SK-N-DZ (cell line): ENCODE data around the gene RETREG1.
A peak's percentile ranks its signal among the peaks of the same experiment; 100 is the strongest.

Experiments
- DNase-seq: peaks from one replicate; pipeline ENCODE4 v3.0.0-alpha.2; 2015; ENCODE audit warnings: low spot score

RETREG1 gene

GRCh38 chr5:16582081-16582480, 34.7 kb downstream of the RETREG1 start:
- DNase-seq = no peak

- DNase-seq = no peak
Observed at GRCh38 chr5:16580382-16580781, 36.4 kb downstream of the RETREG1 start.

GRCh38 chr5:16579142-16579847, 37.5 kb downstream of the RETREG1 start:
- no peak for DNase-seq

DNA sequence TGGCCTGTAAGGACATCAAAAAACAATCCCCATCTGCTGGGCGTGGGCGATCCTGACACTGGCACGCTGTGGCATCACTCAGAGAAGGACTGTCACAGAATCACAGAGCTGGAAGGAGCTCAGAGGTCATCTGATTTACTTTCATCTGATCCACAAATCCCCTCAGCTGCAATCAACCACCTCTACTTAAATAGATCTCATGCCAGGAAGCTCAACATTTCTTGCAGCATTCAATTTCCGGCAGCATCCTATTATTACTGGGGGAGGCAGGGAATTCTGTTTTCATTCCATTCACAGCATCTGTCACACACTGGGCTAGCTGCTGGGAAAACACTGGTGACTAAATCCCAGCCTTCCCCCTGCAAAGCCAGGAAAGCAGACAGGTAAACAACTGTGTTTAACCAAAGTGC, 38.3 kb downstream of the RETREG1 start:
- no peak for DNase-seq

- no peak for DNase-seq
Observed at GRCh38 chr5:16577677-16578076, 39.1 kb downstream of the RETREG1 start.

DNA sequence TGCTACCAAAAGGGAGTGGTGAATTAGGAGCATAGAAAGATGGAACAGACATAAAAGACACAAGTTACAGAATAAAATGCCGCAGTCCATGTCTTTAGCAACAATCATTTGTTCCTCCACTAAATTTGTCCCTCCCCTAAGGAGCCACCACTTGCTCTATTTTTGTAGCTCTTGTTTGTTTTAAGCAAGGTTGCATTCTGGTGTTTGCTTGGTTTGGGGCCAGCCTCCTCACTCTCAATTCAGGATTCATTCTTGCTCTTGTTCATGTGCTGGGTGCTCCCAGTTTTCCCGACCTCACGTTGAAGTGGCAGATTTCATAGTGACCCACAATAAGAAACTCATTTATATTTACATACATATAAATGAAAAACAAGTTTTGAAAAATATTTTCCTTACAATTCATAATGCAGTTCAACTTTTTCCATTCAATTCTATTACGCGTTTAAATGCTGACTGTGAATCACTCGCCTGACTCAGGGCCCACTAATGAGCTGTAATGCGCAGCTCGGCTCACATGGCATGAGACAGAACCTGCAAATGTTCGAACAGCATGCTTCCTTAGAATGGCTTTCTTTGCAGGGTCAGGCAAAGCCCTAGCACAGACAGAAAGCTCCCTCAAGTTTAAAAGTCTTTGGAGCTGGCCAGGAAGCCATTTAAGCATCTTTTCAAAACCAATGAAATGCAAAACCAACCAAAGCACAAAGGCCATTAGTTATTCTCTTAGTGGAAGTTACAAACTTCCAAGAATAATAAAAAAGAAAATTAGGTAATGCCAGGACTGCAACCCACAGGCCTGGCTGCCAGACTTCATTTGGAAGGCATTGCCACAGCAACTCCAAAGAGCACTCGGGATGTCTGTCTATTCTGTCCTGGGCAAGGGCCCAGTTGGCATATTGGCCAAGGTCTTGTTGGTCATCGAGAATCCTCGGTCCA, 41.7 kb downstream of the RETREG1 start:
- no peak for DNase-seq

DNA sequence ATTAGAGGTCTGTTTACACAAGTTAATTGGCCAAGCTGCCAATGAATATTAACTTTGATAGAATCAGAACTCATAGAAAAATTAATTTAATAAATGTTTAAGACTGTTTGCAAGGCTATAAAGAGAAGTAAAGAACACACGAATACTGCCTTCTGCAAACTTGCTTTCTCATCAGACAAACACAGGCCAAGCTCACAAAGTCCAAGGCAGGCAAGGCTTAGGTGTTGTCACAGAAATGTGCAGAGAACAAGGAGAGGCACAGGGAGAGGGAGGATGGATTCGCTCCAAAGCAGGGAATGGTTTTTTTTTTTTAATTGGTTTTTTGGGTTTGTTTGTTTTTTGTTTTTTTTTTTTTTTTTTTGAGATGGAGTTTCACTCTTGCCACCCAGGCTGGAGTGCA, 43.4 kb downstream of the RETREG1 start:
- no peak for DNase-seq

DNA sequence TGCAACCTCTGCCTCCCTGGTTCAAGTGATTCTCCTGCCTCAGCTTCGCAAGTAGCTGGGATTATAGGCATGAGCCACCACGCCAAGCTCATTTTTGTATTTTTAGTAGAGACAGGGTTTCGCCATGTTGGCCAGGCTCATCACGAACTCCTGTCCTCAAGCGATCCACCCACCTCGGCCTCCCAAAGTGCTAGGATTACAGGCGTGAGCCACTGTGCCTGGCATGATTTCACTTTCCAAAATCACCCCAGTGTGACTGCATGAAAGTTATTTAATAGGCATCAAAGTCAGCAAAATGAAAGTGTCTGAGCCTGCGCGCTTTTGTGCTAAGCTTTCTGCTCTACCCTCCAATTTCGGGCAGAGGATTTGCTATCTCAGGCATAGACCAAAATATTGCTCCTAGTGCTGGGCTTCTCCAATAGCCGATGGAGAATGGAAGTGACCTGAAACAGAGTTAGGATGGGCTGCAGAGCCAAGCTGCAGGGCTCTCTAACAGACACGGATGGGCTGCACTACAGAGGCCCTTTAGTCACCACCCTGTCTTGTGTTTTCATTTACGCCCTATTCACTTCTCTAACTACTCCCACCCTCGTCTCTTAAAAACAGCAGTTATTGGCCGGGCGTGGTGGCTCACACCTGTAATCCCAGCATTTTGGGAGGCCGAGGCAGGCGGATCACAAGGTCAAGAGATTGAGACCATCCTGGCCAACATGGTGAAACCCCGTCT, 44.3 kb downstream of the RETREG1 start:
- DNase-seq = no peak

- DNase-seq = no peak
Observed at GRCh38 chr5:16571016-16571415, 45.8 kb downstream of the RETREG1 start.

DNA sequence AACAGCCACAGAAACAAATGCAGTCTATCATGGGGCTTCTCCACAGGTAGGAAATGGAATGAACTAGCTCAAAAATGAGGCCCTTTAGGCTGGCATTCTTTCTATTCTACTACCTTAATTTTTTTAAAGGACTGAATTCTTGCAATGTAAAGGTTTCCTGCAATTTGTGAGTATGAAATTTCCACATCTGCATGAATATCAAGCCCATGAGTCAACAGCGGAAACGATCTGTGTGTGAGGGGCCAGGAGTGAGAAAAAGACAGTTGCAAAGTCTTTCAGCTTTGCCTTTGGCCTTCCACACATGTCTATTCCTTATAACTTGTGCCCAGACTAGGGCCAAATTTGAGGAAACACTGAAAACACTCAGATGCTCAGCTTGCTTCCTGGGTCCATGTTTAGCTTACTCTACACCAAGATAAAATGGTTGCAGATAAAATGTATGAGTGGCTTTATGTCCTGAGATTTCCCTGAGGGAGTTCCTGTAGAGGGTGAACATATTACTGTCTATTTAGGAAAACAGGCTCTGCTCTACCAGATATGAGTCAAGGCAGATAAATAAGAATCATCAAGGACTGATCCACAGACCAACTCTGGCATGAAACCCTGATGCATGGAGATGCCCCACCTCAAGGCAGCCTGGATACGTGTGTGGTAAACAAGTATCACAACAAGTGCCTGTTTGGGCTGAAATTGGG, 46.5 kb downstream of the RETREG1 start:
- DNase-seq = no peak

- peak; percentile 16 for DNase-seq
Observed at GRCh38 chr5:16568875-16569580, 47.8 kb downstream of the RETREG1 start.

- no peak for DNase-seq
Observed at GRCh38 chr5:16567365-16567764, 49.4 kb downstream of the RETREG1 start.

DNA sequence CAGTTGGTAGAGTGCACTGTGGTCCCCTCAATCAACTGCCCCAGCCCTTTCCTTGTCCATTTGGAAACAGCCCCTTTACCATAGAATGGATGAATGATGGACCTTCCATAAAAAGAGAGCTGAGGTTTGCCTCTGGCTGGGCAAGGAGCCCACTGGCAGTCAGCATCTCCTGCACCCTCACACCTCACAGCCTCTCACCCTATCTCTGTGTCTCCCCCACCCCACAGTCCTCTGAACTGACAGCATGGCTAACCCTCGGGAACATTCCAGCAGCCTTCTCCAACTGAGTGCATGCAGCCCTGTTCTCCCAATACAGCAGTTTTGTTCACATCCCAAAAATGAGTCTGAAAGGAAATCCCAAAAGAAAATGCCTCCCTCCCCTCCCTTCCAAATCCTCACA, 51.7 kb downstream of the RETREG1 start:
- no peak for DNase-seq

DNA sequence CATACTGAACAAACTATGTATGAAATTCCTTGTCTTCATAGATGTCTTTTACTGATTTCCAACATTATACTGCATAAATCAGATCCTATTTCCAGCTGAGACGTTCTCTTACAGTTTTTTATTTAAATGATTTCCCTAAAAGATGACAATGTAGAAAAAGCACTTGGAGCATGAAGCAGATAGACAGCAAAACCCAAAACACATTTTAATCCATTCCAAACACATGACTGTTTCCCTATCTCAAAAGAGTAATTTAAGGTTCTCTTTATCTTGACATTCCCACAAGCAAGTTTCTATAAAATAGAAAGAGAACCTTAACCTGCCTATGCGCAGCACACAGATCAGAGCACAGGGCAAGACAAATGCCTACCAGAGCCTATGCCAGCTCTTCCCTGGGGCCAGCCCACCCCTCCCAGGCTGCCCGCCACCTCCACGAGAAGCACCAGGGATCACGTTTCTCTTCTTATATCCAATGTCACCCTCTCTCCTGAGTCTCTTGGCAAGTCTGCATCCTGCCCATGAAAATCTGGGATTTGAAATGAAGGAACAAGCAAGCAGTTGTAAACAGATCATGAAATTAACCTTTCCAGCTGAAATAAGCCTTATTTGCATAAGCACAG, 52.4 kb downstream of the RETREG1 start:
- DNase-seq = no peak

- DNase-seq = no peak
Observed at GRCh38 chr5:16563686-16564085, 53.1 kb downstream of the RETREG1 start.

- no peak for DNase-seq
Observed at GRCh38 chr5:16561660-16562059, 55.1 kb downstream of the RETREG1 start.

DNA sequence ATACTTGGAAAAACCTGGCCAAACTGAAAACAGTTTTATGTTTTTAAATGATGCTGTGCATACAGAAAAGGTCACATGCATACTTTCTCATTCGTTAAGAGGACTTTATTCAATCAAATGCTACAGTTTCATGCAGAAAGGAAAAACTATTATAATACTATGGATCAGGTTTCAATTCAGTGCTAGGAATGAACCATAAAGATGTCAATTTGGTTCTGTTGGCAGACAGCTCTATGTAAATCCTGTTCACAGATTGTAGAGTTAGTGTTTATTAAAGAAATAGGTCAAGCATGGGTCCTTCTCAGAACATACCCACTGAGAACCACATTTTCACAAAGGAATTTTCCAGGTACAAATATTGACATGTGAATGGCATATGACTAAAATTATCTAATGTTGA, 57.1 kb downstream of the RETREG1 start:
- no peak for DNase-seq

- no peak for DNase-seq
Observed at GRCh38 chr5:16558984-16559629, 57.7 kb downstream of the RETREG1 start.

DNA sequence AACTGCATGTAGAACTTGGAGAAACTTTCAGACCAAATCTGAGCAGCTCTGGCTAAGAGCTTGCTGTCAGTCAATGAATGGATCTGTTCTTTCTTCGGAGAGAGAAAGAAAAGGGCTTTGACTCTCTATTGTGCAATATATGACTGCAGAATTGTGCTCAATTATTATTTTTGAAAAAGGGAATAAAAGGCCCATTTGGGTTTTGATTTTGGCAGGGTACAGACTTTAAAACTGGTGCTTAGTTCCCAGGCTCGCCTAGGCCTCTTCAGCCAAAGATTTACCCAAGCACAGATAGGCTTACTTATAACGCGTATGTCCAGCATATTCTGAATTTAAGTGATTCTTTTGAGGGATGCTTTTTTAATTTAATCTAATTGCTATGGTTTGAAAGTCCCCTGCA, 59.3 kb downstream of the RETREG1 start:
- no peak for DNase-seq

GRCh38 chr5:16554110-16554509, 62.7 kb downstream of the RETREG1 start:
- no peak for DNase-seq
